NCI-H82 treated with DMSO at 0.1 percent for 48 hours (cell line): ENCODE measurements around the gene FBXO17.

Experiments used
- DNase-seq: peaks from one replicate; lab custom pipeline; 2025; ENCODE audit not compliant: unreplicated experiment; lab: John Stamatoyannopoulos, UW

Gene FBXO17

DNA sequence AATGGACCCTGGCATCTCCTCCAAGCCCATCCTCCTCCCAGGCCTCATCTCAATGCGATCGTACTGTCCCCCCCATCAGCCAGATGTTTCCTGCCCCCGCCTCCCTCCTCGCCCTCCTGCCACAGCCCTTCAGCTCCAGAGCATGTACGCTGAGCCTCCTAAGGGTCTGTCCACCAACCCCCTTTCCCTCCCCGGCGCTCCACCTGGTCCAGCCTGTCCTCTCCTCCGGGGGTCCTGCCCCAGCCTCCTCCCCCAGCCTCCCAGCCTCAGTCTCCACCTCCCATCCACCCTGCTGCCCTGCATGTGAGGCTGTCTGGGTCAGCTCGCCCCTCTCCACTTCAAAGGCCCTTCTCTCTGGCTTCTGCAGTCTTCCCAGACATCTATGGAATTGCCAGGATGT, 80.6 kb downstream of the FBXO17 start:
- no peak for DNase-seq

DNA sequence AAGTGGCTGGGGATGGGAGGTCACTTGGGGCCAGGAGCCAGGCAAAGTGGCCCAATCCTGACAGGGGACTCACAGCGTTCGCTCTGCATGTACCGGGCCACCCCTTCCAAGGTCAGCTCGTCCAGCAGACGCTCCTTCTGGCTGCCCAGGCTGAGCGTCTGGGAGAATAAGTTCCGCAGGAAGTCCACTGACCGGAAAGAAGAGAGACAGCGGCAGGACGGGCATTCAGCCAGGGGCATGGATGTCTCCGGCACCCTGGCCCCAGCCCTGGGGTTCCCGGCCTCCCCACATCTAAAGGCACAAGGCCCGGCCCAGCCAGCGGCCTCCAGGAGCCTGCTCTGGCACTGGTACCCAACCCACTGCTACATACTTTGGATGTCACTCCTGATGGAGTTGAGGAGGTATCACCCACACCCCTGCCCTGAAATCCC, 82.2 kb downstream of the FBXO17 start:
- DNase-seq = no peak

DNA sequence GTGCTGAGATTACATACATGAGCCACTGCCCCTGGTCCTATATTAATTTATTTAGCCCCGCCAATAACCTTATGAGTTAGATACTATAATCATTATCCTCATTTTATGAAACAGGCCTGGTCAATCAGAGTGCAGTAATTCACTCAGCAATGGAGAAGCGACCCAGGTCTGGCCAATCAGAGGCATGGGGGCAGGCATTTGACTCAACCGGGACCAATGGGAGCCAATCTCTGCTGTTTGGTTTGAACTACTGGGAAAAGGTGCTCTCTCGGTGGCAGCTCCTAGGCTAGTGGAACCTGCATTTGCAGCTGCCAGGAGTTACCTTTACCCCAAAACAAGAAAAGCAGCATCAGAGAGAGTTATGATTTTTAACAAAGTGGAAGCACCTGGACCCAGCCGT, 82.7 kb downstream of the FBXO17 start:
- DNase-seq = no peak

DNA sequence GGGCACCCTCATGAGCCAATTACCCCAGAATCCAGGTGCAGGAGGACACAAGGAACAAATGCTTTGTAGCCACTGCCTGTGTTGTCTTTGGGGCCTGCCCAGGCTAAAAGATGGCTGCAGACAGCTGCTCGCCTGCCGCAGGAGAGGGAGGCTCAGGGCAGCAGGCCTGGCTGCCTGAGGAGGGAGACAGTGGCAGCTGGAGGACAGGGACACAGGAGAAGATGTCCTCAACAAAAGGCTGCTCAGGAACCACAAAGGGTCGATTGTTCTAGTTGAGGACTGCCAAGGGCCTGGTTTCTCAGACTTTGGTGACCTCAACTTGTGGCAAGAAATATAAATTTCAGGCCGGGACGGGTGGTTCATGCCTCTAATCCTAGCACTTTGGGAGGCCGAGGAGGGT, 83.8 kb downstream of the FBXO17 start:
- DNase-seq = no peak
